ENCODE results near the gene CDH8. TPM values are rescaled to one million over a fixed set of nuclear protein-coding genes. Genes with fewer than 3 reads are reported as not detected.

The CDH8 gene
- not detected for total RNA-seq

DNA sequence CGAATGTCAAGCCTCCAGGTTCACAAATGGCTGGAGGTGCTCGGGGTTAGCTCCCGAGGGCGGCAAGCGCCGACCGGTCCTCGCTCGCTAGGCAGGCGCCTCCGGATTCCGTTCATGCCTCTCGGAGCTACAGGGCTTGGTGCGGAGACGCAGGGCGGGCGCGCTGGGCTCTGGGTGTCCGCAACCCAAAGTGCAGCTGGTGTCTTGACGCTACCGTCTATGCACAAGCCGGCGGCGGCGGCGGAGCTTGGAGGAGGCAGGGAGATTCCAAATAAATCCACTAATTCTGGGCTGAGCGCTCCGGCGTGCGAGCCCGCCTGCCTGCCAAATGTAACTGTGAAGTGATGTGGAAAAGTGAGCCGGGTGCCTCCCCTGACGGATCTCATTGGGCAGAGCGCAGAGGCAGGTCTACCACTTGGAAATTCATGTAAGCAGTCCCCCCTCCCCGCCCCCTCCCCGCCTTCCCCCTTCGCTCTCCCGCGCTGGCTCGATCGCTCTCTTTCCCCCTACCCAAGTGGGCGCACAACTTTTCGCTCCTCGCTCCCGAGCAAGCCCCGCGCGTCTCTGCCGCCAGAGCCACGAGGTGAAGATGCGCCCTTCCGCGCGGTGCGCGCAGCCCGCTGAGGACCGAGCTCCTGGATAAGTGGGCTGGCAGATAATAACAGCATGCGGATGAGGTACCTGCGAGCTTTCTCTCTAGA, at the start of gene CDH8:
CDH8 (minus strand) TSS at position 338 of the 701 bp plus-strand sequence. CDS start 15,035 bp downstream, outside the sequence.
- TF ChIP-seq, protein P1, sequence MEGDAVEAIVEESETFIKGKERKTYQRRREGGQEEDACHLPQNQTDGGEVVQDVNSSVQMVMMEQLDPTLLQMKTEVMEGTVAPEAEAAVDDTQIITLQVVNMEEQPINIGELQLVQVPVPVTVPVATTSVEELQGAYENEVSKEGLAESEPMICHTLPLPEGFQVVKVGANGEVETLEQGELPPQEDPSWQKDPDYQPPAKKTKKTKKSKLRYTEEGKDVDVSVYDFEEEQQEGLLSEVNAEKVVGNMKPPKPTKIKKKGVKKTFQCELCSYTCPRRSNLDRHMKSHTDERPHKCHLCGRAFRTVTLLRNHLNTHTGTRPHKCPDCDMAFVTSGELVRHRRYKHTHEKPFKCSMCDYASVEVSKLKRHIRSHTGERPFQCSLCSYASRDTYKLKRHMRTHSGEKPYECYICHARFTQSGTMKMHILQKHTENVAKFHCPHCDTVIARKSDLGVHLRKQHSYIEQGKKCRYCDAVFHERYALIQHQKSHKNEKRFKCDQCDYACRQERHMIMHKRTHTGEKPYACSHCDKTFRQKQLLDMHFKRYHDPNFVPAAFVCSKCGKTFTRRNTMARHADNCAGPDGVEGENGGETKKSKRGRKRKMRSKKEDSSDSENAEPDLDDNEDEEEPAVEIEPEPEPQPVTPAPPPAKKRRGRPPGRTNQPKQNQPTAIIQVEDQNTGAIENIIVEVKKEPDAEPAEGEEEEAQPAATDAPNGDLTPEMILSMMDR (IDR thresholded peaks at IDR 0.05), result no peak
- no peak for ATAC-seq (ENCODE audit: low FRiP score)
- no peak for DNase-seq (ENCODE audit: low spot score)

- DNase-seq (ENCODE audit: low spot score), result no peak
- TF ChIP-seq, protein P1 (IDR thresholded peaks at IDR 0.05), result no peak
- ATAC-seq (ENCODE audit: low FRiP score), result no peak
Observed at GRCh38 chr16:62079236-62079635, 43.0 kb upstream of the CDH8 start.

GRCh38 chr16:62077998-62078397, 41.8 kb upstream of the CDH8 start:
- DNase-seq (ENCODE audit: low spot score) (no peak), ATAC-seq (ENCODE audit: low FRiP score) (no peak)

DNA sequence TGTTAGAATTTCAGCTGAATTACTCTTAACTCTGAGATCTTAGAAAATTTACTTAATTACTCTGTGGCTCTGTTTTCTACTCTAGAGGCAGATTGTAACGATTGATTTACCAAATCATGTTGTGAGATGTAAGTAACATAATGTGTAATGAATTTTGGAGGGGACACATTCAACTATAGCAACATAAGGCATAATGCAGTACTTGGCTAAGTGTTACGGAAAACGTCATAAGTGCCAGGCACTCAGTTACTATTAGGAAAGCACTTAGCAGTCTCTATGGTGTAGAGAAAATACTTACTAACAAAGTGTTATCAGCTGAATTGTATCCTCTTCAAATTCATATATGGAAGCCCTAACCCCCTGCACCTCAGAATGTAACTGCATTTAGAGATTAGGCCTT, 40.6 kb upstream of the CDH8 start:
- TF ChIP-seq, protein P1 (IDR thresholded peaks at IDR 0.05), result no peak
- no peak for DNase-seq (ENCODE audit: low spot score)
- ATAC-seq (ENCODE audit: low FRiP score), result no peak

More at GRCh38 chr16:62077998-62078397, 41.8 kb upstream of the CDH8 start:
- TF ChIP-seq, protein P1 (IDR thresholded peaks at IDR 0.05), result no peak

GRCh38 chr16:62068747-62069146, 32.5 kb upstream of the CDH8 start:
- no peak for DNase-seq (ENCODE audit: low spot score)
- no peak for ATAC-seq (ENCODE audit: low FRiP score)
- TF ChIP-seq, protein P1 (IDR thresholded peaks at IDR 0.05), result no peak

GRCh38 chr16:62067981-62068380, 31.7 kb upstream of the CDH8 start:
- TF ChIP-seq, protein P1 (IDR thresholded peaks at IDR 0.05), result no peak
- DNase-seq (ENCODE audit: low spot score) (no peak), ATAC-seq (ENCODE audit: low FRiP score) (no peak)

DNA sequence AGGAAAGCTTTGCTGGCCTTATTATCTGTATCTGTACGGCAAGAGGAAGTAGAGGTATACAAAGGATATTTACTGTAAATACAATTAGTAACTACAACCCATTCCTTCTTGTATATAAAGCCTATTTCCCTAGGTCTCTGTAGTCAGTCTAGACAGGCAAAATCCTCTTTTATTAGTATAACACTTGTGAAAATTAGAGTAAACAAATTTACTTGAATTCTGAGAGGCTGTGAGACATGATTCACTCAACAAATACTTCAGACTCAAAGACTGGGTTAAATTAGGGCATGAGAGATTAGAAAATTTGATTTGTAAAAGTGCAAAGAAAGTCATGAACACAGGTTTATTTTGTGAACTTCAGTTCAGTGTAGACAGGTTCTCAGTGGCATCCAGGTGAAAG, 30.9 kb upstream of the CDH8 start:
- TF ChIP-seq, protein P1 (IDR thresholded peaks at IDR 0.05), result no peak
- no peak for DNase-seq (ENCODE audit: low spot score)
- no peak for ATAC-seq (ENCODE audit: low FRiP score)

Data from omental fat pad (tissue), 4 donors.